Measurements from ENCODE around the gene CNTNAP2. TPM values are rescaled to one million over a fixed set of nuclear protein-coding genes. Genes with fewer than 3 reads are reported as not detected.

The CNTNAP2 gene
- total and polyA plus RNA-seq, 4 donors, result 0.14 to 2.3 (median 1.1) TPM

GRCh38 chr7:147245274-147245673 lies 1128.7 kb downstream of the CNTNAP2 start:
- H3K9me3 ChIP-seq (ENCODE audit: control insufficient read depth in 4 of 4, low read length in 3 of 4), result no peaks in the 10 kb centered on the region
- H3K9ac ChIP-seq (ENCODE audit: low read depth in 1 of 2, low read length in 2 of 2), result no peak overlapping the region
- DNase-seq (ENCODE audit: low spot score), result peak; percentile 35
- H3K27ac ChIP-seq (ENCODE audit: low read depth in 1 of 2, low read length in 2 of 2), result no peak overlapping the region
- H3K4me1 ChIP-seq (ENCODE audit: control insufficient read depth in 4 of 4, insufficient read depth in 4 of 4, low read length in 3 of 4), result no peaks in the 10 kb centered on the region
- peaks cover 0 to 3% (median 0%) of the 10 kb centered on the region in 4 donors for H3K27me3 ChIP-seq (ENCODE audit: control insufficient read depth in 4 of 4, insufficient read depth in 4 of 4, low read length in 3 of 4)
- 21% methylated on average over 8 of the region's 8 CpGs for WGBS
- no peak overlapping the region for H3K4me3 ChIP-seq (ENCODE audit: low read depth in 1 of 3, low read length in 3 of 3)
- H3K36me3 ChIP-seq (ENCODE audit: control insufficient read depth in 4 of 4, insufficient read depth in 3 of 4, low read depth in 1 of 4, low read length in 3 of 4), result no peaks in the 10 kb centered on the region
- TF ChIP-seq NR2F2 (IDR thresholded peaks at IDR 0.05) (no peak), RAD21 (IDR thresholded peaks at IDR 0.05) (peak; percentile 65 to 76), CTCF (IDR thresholded peaks at IDR 0.05; ENCODE audit: low read depth, low read length, missing input control) (peak; percentile 56), GABPA (IDR thresholded peaks at IDR 0.05 in 1 of 2, conservative IDR thresholded peaks at IDR 0.05 in 1 of 2) (no peak)

DNA sequence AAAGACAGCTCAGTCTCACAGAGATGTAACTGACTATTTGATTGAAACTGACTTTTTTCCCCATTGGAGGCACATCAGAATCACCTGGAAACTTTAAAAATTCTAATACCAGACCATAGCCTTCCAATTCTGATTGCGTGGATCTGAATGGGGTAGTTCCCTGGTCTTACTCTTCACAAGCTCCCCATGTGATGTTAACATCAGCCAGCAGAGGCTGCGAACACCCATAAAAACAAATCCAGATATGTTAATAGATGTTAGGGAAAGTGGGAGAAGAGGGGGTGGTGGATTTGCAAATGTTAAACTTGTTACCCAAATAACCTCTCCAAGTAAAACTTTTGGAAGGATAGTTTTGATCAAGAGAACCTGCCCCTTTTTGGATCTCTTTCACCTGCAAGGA lies 1133.4 kb downstream of the CNTNAP2 start:
- no peaks in the 10 kb centered on the region for H3K36me3 ChIP-seq (ENCODE audit: control insufficient read depth in 4 of 4, insufficient read depth in 3 of 4, low read depth in 1 of 4, low read length in 3 of 4)
- H3K27ac ChIP-seq (ENCODE audit: low read depth in 1 of 2, low read length in 2 of 2), result no peak overlapping the region
- H3K4me1 ChIP-seq (ENCODE audit: control insufficient read depth in 4 of 4, insufficient read depth in 4 of 4, low read length in 3 of 4), result no peaks in the 10 kb centered on the region
- no peak overlapping the region for H3K4me3 ChIP-seq (ENCODE audit: low read depth in 1 of 3, low read length in 3 of 3)
- no peaks in the 10 kb centered on the region for H3K9me3 ChIP-seq (ENCODE audit: control insufficient read depth in 4 of 4, low read length in 3 of 4)
- 74% methylated on average over 2 of the region's 2 CpGs for WGBS
- no peak for DNase-seq (ENCODE audit: low spot score)
- H3K27me3 ChIP-seq (ENCODE audit: control insufficient read depth in 4 of 4, insufficient read depth in 4 of 4, low read length in 3 of 4), result peaks cover 0 to 5% (median 0%) of the 10 kb centered on the region in 4 donors
- H3K9ac ChIP-seq (ENCODE audit: low read depth in 1 of 2, low read length in 2 of 2), result no peak overlapping the region
- TF ChIP-seq HNF4A (conservative IDR thresholded peaks at IDR 0.05), result no peak
- no peak for TF ChIP-seq HNF4G (IDR thresholded peaks at IDR 0.05)
- no peak for TF ChIP-seq REST (IDR thresholded peaks at IDR 0.05)
- no peak for TF ChIP-seq FOXA1 (IDR thresholded peaks at IDR 0.05)
- TF ChIP-seq RAD21 (IDR thresholded peaks at IDR 0.05), result no peak
- TF ChIP-seq, protein P1, sequence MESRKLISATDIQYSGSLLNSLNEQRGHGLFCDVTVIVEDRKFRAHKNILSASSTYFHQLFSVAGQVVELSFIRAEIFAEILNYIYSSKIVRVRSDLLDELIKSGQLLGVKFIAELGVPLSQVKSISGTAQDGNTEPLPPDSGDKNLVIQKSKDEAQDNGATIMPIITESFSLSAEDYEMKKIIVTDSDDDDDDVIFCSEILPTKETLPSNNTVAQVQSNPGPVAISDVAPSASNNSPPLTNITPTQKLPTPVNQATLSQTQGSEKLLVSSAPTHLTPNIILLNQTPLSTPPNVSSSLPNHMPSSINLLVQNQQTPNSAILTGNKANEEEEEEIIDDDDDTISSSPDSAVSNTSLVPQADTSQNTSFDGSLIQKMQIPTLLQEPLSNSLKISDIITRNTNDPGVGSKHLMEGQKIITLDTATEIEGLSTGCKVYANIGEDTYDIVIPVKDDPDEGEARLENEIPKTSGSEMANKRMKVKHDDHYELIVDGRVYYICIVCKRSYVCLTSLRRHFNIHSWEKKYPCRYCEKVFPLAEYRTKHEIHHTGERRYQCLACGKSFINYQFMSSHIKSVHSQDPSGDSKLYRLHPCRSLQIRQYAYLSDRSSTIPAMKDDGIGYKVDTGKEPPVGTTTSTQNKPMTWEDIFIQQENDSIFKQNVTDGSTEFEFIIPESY (IDR thresholded peaks at IDR 0.05), result no peak
- TF ChIP-seq, protein P2, sequence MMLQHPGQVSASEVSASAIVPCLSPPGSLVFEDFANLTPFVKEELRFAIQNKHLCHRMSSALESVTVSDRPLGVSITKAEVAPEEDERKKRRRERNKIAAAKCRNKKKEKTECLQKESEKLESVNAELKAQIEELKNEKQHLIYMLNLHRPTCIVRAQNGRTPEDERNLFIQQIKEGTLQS (IDR thresholded peaks at IDR 0.05), result no peak
- TF ChIP-seq RXRA (IDR thresholded peaks at IDR 0.05), result no peak
- no peak for TF ChIP-seq TAF1 (conservative IDR thresholded peaks at IDR 0.05)
- TF ChIP-seq EGR1 (IDR thresholded peaks at IDR 0.05; ENCODE audit: low read depth in 2 of 2), result no peak
- no peak for TF ChIP-seq FOXA2 (IDR thresholded peaks at IDR 0.05)
- TF ChIP-seq, protein P3, sequence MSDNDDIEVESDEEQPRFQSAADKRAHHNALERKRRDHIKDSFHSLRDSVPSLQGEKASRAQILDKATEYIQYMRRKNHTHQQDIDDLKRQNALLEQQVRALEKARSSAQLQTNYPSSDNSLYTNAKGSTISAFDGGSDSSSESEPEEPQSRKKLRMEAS (IDR thresholded peaks at IDR 0.05), result no peak
- TF ChIP-seq JUND (IDR thresholded peaks at IDR 0.05), result no peak
- TF ChIP-seq NR2F2 (IDR thresholded peaks at IDR 0.05), result no peak
- TF ChIP-seq CTCF (IDR thresholded peaks at IDR 0.05; ENCODE audit: low read depth, low read length, missing input control), result no peak
- no peak for TF ChIP-seq GABPA (IDR thresholded peaks at IDR 0.05 in 1 of 2, conservative IDR thresholded peaks at IDR 0.05 in 1 of 2)
